ENCODE data around the gene OSBPL8.

DNA sequence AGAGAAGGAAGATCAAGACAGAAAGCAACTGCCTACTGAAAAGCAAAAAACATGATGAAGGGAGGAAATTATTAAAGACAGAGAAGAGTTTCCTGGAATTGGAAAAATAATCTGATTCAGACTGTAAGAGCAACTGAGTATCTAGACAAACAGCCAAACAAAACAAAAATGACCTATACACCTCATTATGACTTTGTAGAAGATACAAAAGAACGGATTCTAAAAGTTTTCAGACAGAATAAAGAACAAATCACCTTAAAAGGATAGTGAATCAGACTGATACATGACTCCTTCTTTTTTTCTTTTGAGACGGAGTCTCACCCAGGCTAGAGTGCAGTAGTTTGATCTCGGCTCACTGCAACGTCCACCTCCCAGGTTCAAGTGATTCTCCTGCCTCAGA is 10.4 kb downstream of the OSBPL8 start:
- TF ChIP-seq, protein P1, sequence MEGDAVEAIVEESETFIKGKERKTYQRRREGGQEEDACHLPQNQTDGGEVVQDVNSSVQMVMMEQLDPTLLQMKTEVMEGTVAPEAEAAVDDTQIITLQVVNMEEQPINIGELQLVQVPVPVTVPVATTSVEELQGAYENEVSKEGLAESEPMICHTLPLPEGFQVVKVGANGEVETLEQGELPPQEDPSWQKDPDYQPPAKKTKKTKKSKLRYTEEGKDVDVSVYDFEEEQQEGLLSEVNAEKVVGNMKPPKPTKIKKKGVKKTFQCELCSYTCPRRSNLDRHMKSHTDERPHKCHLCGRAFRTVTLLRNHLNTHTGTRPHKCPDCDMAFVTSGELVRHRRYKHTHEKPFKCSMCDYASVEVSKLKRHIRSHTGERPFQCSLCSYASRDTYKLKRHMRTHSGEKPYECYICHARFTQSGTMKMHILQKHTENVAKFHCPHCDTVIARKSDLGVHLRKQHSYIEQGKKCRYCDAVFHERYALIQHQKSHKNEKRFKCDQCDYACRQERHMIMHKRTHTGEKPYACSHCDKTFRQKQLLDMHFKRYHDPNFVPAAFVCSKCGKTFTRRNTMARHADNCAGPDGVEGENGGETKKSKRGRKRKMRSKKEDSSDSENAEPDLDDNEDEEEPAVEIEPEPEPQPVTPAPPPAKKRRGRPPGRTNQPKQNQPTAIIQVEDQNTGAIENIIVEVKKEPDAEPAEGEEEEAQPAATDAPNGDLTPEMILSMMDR (IDR thresholded peaks at IDR 0.05; ENCODE audit: control extremely low read depth in 1 of 3, insufficient read depth in 1 of 3, low read depth in 1 of 3, low read length in 3 of 3), result no peak
- TF ChIP-seq CEBPB (IDR thresholded peaks at IDR 0.05; ENCODE audit: low read depth, low read length), result no peak
- no peak for TF ChIP-seq EP300 (IDR thresholded peaks at IDR 0.05; ENCODE audit: borderline replicate concordance in 1 of 2, low read depth in 2 of 2, low read length in 2 of 2)
- TF ChIP-seq SAP30 (IDR thresholded peaks at IDR 0.05; ENCODE audit: insufficient read depth, insufficient replicate concordance, low read length), result no peak
- TF ChIP-seq EZH2 (IDR thresholded peaks at IDR 0.05; ENCODE audit: low read depth, low read length, severe bottlenecking), result no peak

Measured in H1 (cell line).